ENCODE results near the gene REV1. TPM values are rescaled to one million over a fixed set of nuclear protein-coding genes. Genes with fewer than 3 reads are reported as not detected.
"Not testable (repeated sequence)": the region's sequence is repeated elsewhere in the genome, so short reads cannot be mapped to it uniquely, and the experiment has no call there.

Gene REV1
- total RNA-seq, 2 donors from 2014 or later: 49.5 to 63.5 TPM

DNA sequence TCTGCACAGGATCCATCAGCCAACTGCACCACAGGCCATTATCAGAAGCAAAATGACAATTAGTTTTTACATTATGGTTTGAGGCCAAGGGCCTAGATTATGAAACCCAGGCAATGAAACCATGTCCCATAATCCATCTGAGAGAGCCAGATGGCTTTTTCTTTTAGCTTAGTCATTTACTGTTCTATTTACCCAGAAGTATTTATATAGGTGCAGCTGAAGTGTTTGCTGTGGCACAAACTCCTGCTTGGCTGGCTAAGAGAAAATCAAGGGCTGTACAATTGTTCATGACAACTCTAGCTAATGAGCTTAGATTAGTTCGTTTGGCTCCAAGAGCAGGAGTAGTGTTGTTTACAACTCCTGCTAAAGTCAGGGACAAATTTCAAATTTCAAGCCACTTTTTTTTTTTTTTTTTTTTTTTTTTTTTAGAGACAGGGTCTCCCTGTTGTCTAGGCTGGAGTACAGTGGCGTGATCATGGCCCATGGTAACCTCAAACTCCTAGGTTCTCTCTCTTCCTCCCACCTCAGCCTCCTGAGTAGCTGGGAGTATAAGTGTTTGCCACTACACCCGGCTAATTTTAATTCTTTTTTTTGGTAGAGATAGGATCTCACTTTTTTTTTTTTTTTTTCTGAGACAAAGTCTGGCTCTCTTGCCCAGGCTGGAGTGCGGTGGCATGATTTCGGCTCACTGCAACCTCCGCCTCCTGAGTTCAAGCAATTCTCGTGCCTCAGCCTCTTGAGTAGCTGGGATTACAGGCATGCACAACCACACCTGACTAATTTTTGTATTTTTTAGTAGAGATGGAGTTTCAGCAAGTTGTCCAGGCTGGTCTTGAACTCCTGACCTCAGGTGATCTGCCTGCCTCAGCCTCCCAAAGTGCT lies 18.4 kb upstream of the REV1 start:
- DNase-seq (ENCODE audit: low spot score): no peak
- H3K27ac ChIP-seq: no peak overlapping the region
- intact Hi-C loops (cut with DNase I): no loop called here
- no peaks in the 10 kb centered on the region for H3K9me3 ChIP-seq
- 79% methylated on average over 7 of the region's 7 CpGs for WGBS
- H3K27me3 ChIP-seq (replicated peaks; ENCODE audit: insufficient read depth): no peaks in the 10 kb centered on the region
- no peaks in the 10 kb centered on the region for H3K36me3 ChIP-seq
- TF ChIP-seq CTCF (IDR thresholded peaks at IDR 0.05) (no peak), POLR2AphosphoS5 (IDR thresholded peaks at IDR 0.05) (no peak), POLR2A (IDR thresholded peaks at IDR 0.05) (no peak)
- H3K4me3 ChIP-seq: no peak overlapping the region
- no peaks in the 10 kb centered on the region for H3K4me1 ChIP-seq (replicated peaks)

GRCh38 chr2:99504844-99505584 lies 15.2 kb upstream of the REV1 start:
- no peak for DNase-seq (ENCODE audit: low spot score)
- no peak for TF ChIP-seq CTCF (IDR thresholded peaks at IDR 0.05)
- TF ChIP-seq POLR2A (IDR thresholded peaks at IDR 0.05): no peak
- no peak for TF ChIP-seq POLR2AphosphoS5 (IDR thresholded peaks at IDR 0.05)
- Histone ChIP-seq H3K36me3 (no peaks in the 10 kb centered on the region), H3K9me3 (no peaks in the 10 kb centered on the region), H3K27me3 (replicated peaks; ENCODE audit: insufficient read depth) (no peaks in the 10 kb centered on the region), H3K4me1 (replicated peaks) (no peaks in the 10 kb centered on the region), H3K27ac (no peak overlapping the region), H3K4me3 (no peak overlapping the region)
- intact Hi-C loops (cut with DNase I): no loop called here
- WGBS: 38% methylated on average over 4 of the region's 4 CpGs

- 78% methylated on average over 8 of the region's 8 CpGs for WGBS
- DNase-seq (ENCODE audit: low spot score); H3K27me3 ChIP-seq (replicated peaks; ENCODE audit: insufficient read depth); H3K4me1 ChIP-seq (replicated peaks); H3K4me3 ChIP-seq; H3K9me3 ChIP-seq; intact Hi-C loops (cut with DNase I); H3K27ac ChIP-seq; H3K36me3 ChIP-seq: not testable (repeated sequence)
Observed at GRCh38 chr2:99503662-99504416, 14.0 kb upstream of the REV1 start.

DNA sequence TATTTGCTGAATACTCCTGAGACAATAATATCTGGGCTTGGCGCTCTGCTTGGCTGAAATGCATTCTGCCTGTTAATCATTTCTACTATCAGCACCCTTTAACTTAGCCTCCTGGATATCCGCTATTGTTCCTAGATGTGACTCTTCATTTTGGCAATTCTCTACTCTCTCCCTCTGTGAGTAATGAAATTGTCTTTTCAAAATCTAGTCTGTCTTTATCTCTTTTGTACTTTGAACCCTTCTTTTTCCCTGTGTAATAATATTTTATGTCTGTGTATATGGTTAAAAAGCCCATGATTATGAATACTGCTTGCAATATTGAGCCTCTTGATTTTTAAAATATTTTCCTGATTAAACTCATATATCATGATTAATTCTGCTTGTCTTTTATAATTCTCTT lies 6.2 kb upstream of the REV1 start:
- H3K36me3 ChIP-seq: no peaks in the 10 kb centered on the region
- intact Hi-C loops (cut with DNase I): loop anchor here (10.0 kb wide), 1 partner anchor 311 kb away; the partner anchor contains the start of genes MITD1 and MRPL30
- no peak overlapping the region for H3K4me3 ChIP-seq
- no peaks in the 10 kb centered on the region for H3K9me3 ChIP-seq
- no peak overlapping the region for H3K27ac ChIP-seq
- WGBS: 88% methylated on average over 2 of the region's 2 CpGs
- no peaks in the 10 kb centered on the region for H3K27me3 ChIP-seq (replicated peaks; ENCODE audit: insufficient read depth)
- DNase-seq (ENCODE audit: low spot score): no peak
- no peaks in the 10 kb centered on the region for H3K4me1 ChIP-seq (replicated peaks)
- TF ChIP-seq POLR2AphosphoS5 (IDR thresholded peaks at IDR 0.05) (no peak), CTCF (IDR thresholded peaks at IDR 0.05) (no peak), POLR2A (IDR thresholded peaks at IDR 0.05) (no peak)
